H1 (cell line): ENCODE results near the gene DNAJB13. TPM values are rescaled to one million over a fixed set of nuclear protein-coding genes. Genes with fewer than 3 reads are reported as not detected.

Experiments
- CTCF ChIA-PET: fragments of 300-600 bp; sonication (Branson Sonifier 250); formaldehyde crosslinking; loops from one replicate; lab custom pipeline; 2021; ENCODE audit not compliant: partially characterized antibody; lab: Charles Lee
- POLR2A ChIA-PET: fragments of 300-600 bp; sonication (Branson Sonifier 250); formaldehyde crosslinking; loops from one replicate; lab custom pipeline; 2021; ENCODE audit warnings: inconsistent platforms; ENCODE audit not compliant: partially characterized antibody; lab: Charles Lee
- DNase-seq, 2 experiments: peaks; one replicate each; pipeline versions ENCODE4 v3.0.0 to v3.0.0-alpha.2; 2010 to 2022; ENCODE audit warnings: low spot score in 2 of 2, low read depth in 1 of 2, mixed read lengths in 1 of 2
- FAIRE-seq: peaks from 2 replicates; lab custom pipeline; 2011; peaks lifted over from hg19 to GRCh38; lab: Jason Lieb, UNC
- H2AFZ ChIP-seq: 2 replicates; pipeline ENCODE4 v1.8.1; 2012; ENCODE audit warnings: low read length, inconsistent platforms
- H2AK5ac ChIP-seq: 2 replicates; pipeline ENCODE4 v1.6.1; 2013; ENCODE audit warnings: low read depth, low read length
- H2BK120ac ChIP-seq: replicated peaks from 2 replicates; pipeline ENCODE3; 2013; ENCODE audit warnings: low read depth, low read length, inconsistent platforms
- H2BK12ac ChIP-seq: 2 replicates; pipeline ENCODE4 v1.6.1; 2013; ENCODE audit warnings: low read depth, low read length
- H2BK15ac ChIP-seq: 2 replicates; pipeline ENCODE4 v1.6.1; 2013; ENCODE audit warnings: low read length
- H2BK20ac ChIP-seq: 2 replicates; pipeline ENCODE4 v1.6.1; 2013; ENCODE audit warnings: low read length
- H2BK5ac ChIP-seq: 2 replicates; pipeline ENCODE4 v1.6.1; 2013; ENCODE audit warnings: low read depth, low read length
- H3K14ac ChIP-seq: 2 replicates; pipeline ENCODE4 v1.6.1; 2013; ENCODE audit warnings: inconsistent platforms; ENCODE audit not compliant: insufficient read length
- H3K18ac ChIP-seq: 2 replicates; pipeline ENCODE4 v1.6.1; 2013; ENCODE audit warnings: low read length; ENCODE audit errors: extremely low read depth
- H3K23ac ChIP-seq: 2 replicates; pipeline ENCODE4 v1.6.1; 2013; ENCODE audit warnings: inconsistent platforms; ENCODE audit not compliant: insufficient read length
- H3K23me2 ChIP-seq: 2 replicates; pipeline ENCODE4 v1.6.1; 2013; ENCODE audit warnings: low read depth, low read length
- H3K27ac ChIP-seq: 2 replicates; pipeline ENCODE4 v1.6.1; 2011; ENCODE audit warnings: low read depth, low read length, inconsistent platforms
- H3K27me3 ChIP-seq, 4 experiments: replicated peaks in 1 of 4; 1 replicate in 1 of 4; 2 replicates in 3 of 4; pipeline versions ENCODE4 v1.6.1 to v1.8.1; 2011 to 2013; ENCODE audit warnings: low read length in 3 of 4, mild to moderate bottlenecking in 3 of 4, inconsistent platforms in 2 of 4, mixed read lengths in 2 of 4, moderate library complexity in 1 of 4; ENCODE audit not compliant: control insufficient read depth in 3 of 4, insufficient read depth in 3 of 4; ENCODE audit errors: extremely low read depth in 1 of 4
- H3K36me3 ChIP-seq, 4 experiments: 2 replicates each; pipeline versions ENCODE4 v1.6.1 to v1.8.1; 2011 to 2013; ENCODE audit warnings: mild to moderate bottlenecking in 4 of 4, low read length in 3 of 4, moderate library complexity in 2 of 4, control low read depth in 1 of 4, inconsistent platforms in 1 of 4; ENCODE audit not compliant: insufficient read depth in 4 of 4, control insufficient read depth in 2 of 4
- H3K4ac ChIP-seq: replicated peaks from 2 replicates; pipeline ENCODE3; 2013; ENCODE audit warnings: low read length, low read depth, mixed read lengths, inconsistent platforms; ENCODE audit not compliant: insufficient read length
- H3K4me1 ChIP-seq, 4 experiments: replicated peaks in 1 of 4; 1 replicate in 1 of 4; 2 replicates in 3 of 4; pipeline versions ENCODE4 v1.6.1 to v1.8.1; 2011 to 2013; ENCODE audit warnings: low read length in 3 of 4, inconsistent platforms in 2 of 4, mixed read lengths in 1 of 4; ENCODE audit not compliant: insufficient read depth in 4 of 4, control insufficient read depth in 3 of 4
- H3K4me2 ChIP-seq, 2 experiments: 2 replicates each; pipeline versions ENCODE4 v1.6.1 to v1.8.1; 2011 to 2013; ENCODE audit warnings: low read depth in 2 of 2, low read length in 2 of 2, control low read depth in 1 of 2, inconsistent platforms in 1 of 2, mild to moderate bottlenecking in 1 of 2; ENCODE audit not compliant: insufficient read depth in 1 of 2
- H3K4me3 ChIP-seq, 4 experiments: fragments of 200-600, 300-600 bp in 1 of 4; sonication (generic), shearing (Covaris generic), sonication (Bioruptor Twin) in 1 of 4; 2 replicates each; pipeline versions ENCODE4 v1.5.1 to v1.8.1; 2011 to 2016; ENCODE audit warnings: low read length in 4 of 4, low read depth in 3 of 4, control low read depth in 2 of 4, inconsistent platforms in 2 of 4, mild to moderate bottlenecking in 2 of 4, mixed read lengths in 1 of 4, moderate library complexity in 1 of 4; ENCODE audit not compliant: insufficient read depth in 2 of 4; ENCODE audit errors: extremely low read depth in 1 of 4
- H3K56ac ChIP-seq: replicated peaks from 2 replicates; pipeline ENCODE3; 2013; ENCODE audit warnings: low read depth, mild to moderate bottlenecking, mixed read lengths, low read length, inconsistent platforms; ENCODE audit not compliant: insufficient read length
- H3K79me1 ChIP-seq: 2 replicates; pipeline ENCODE4 v1.6.1; 2013; ENCODE audit warnings: low read depth, low read length, control low read depth
- H3K79me2 ChIP-seq, 2 experiments: 2 replicates each; pipeline versions ENCODE4 v1.6.1 to v1.8.1; 2012 to 2013; ENCODE audit warnings: low read length in 2 of 2, mild to moderate bottlenecking in 2 of 2, inconsistent platforms in 1 of 2; ENCODE audit not compliant: insufficient read depth in 2 of 2, control insufficient read depth in 1 of 2
- H3K9ac ChIP-seq, 4 experiments: replicated peaks in 1 of 4; 1 replicate in 1 of 4; 2 replicates in 3 of 4; pipeline versions ENCODE4 v1.6.1 to v1.8.1; 2011 to 2013; ENCODE audit warnings: low read depth in 3 of 4, low read length in 3 of 4, control low read depth in 2 of 4, mild to moderate bottlenecking in 2 of 4, moderate library complexity in 2 of 4, inconsistent platforms in 1 of 4; ENCODE audit errors: extremely low read depth in 1 of 4
- H3K9me3 ChIP-seq, 2 experiments: 2 replicates each; pipeline versions ENCODE4 v1.6.1 to v1.8.1; 2012 to 2013; ENCODE audit warnings: mild to moderate bottlenecking in 2 of 2, moderate library complexity in 2 of 2, control low read depth in 1 of 2, inconsistent platforms in 1 of 2, low read depth in 1 of 2, low read length in 1 of 2, mixed read lengths in 1 of 2; ENCODE audit not compliant: insufficient read depth in 2 of 2
- H4K20me1 ChIP-seq, 2 experiments: replicated peaks in 1 of 2; 2 replicates each; pipeline versions ENCODE3 to v1.8.1; 2011 to 2013; ENCODE audit warnings: inconsistent platforms in 2 of 2, low read length in 2 of 2, mild to moderate bottlenecking in 1 of 2; ENCODE audit not compliant: insufficient read depth in 2 of 2, control insufficient read depth in 1 of 2
- H4K5ac ChIP-seq: 2 replicates; pipeline ENCODE4 v1.6.1; 2013; ENCODE audit warnings: low read length, low read depth, mixed read lengths, inconsistent platforms; ENCODE audit not compliant: insufficient read length
- H4K8ac ChIP-seq: 2 replicates; pipeline ENCODE4 v1.8.0; 2013; ENCODE audit warnings: mild to moderate bottlenecking, moderate library complexity, low read length, inconsistent platforms; ENCODE audit not compliant: insufficient read depth; ENCODE audit errors: extremely low read depth
- H4K91ac ChIP-seq: replicated peaks from 2 replicates; pipeline ENCODE3; 2013; ENCODE audit warnings: low read length, mixed read lengths, inconsistent platforms; ENCODE audit not compliant: insufficient read length
- CBX8 ChIP-seq: fragments of 300-800, 300-1000 bp; sonication (generic); IDR thresholded peaks from 2 replicates; pipeline ENCODE4 v1.7.1; 2016; ENCODE audit warnings: low read depth, low read length, borderline replicate concordance
- GABPA ChIP-seq: IDR thresholded peaks from 2 replicates; pipeline ENCODE4 v1.6.1; 2011; ENCODE audit warnings: mild to moderate bottlenecking, low read length, moderate library complexity, borderline replicate concordance; ENCODE audit not compliant: insufficient read depth
- KDM5A ChIP-seq: fragments of 200-600 bp; IDR thresholded peaks from 2 replicates; pipeline ENCODE4 v1.7.1; 2012; ENCODE audit warnings: mild to moderate bottlenecking, low read length, inconsistent platforms, mixed read lengths
- POLR2A ChIP-seq, 2 experiments: IDR thresholded peaks; 1 replicate in 1 of 2; 2 replicates in 1 of 2; pipeline ENCODE4 v1.6.1; 2011; ENCODE audit warnings: low read depth in 2 of 2, low read length in 2 of 2, mild to moderate bottlenecking in 2 of 2; ENCODE audit errors: control extremely low read depth in 1 of 2
- RXRA ChIP-seq: IDR thresholded peaks from 2 replicates; pipeline ENCODE4 v1.6.1; 2011; ENCODE audit warnings: low read depth, mild to moderate bottlenecking, low read length, moderate library complexity; ENCODE audit not compliant: insufficient read depth
- TAF1 ChIP-seq: IDR thresholded peaks from 2 replicates; pipeline ENCODE4 v1.6.1; 2011; ENCODE audit warnings: mild to moderate bottlenecking, low read depth, low read length
- TAF7 ChIP-seq: optimal IDR thresholded peaks from 2 replicates; pipeline ENCODE3; 2011; ENCODE audit warnings: low read depth, mild to moderate bottlenecking, inconsistent platforms, low read length, moderate library complexity, borderline replicate concordance
- WGBS, 2 experiments: shearing (Covaris generic) in 1 of 2; methylation state at CpG; one replicate each; pipeline versions ENCODE4 v1.1.6 to v1.1.7; 2013 to 2015; ENCODE audit warnings: low lambda C conversion rate in 2 of 2, mixed read lengths in 2 of 2, inconsistent platforms in 1 of 2, low coverage in 1 of 2, missing lambda C conversion rate in 1 of 2; ENCODE audit not compliant: insufficient replicate concordance in 2 of 2, insufficient coverage in 1 of 2, insufficient read length in 1 of 2; ENCODE audit errors: extremely low coverage in 1 of 2, missing lambda C conversion rate in 1 of 2; 5-methylcytosine and 5-hydroxymethylcytosine counted together
- polyA plus RNA-seq, 7 experiments: library from polyadenylated mRNA; depleted of rRNA in 3 of 7; stranded (reverse) in 5 of 7; unstranded in 2 of 7; fragments of >200 nt in 5 of 7; fragments of 200-250 nt in 2 of 7; gene quantifications; 1 replicate in 5 of 7; 2 replicates in 1 of 7; 4 replicates in 1 of 7; pipeline versions ENCODE4 v1.2.1 to v1.2.3, GENCODE V29; 2011 to 2013; ENCODE audit warnings: missing spikeins in 2 of 7, mixed read lengths in 2 of 7
- total RNA-seq: library from RNA; stranded (reverse); fragmentation: NEBNext Ultra II Directional; extraction: Animal tissue kit (Norgen Biotek cat#: 25700); gene quantifications from 2 replicates; pipeline ENCODE4 v1.2.1, GENCODE V29; 2021
- TF ChIP-seq, protein P1 (sequence below): IDR thresholded peaks from 2 replicates; pipeline ENCODE4 v1.6.1; 2011; ENCODE audit warnings: low read depth, mild to moderate bottlenecking, low read length; ENCODE audit not compliant: insufficient read depth

The DNAJB13 gene
- total and polyA plus RNA-seq, 2 of the 8 experiments (the other 6 are each of a cell fraction or from before 2014, with no cell fraction given) = 0.27 TPM; not detected in 1

DNA sequence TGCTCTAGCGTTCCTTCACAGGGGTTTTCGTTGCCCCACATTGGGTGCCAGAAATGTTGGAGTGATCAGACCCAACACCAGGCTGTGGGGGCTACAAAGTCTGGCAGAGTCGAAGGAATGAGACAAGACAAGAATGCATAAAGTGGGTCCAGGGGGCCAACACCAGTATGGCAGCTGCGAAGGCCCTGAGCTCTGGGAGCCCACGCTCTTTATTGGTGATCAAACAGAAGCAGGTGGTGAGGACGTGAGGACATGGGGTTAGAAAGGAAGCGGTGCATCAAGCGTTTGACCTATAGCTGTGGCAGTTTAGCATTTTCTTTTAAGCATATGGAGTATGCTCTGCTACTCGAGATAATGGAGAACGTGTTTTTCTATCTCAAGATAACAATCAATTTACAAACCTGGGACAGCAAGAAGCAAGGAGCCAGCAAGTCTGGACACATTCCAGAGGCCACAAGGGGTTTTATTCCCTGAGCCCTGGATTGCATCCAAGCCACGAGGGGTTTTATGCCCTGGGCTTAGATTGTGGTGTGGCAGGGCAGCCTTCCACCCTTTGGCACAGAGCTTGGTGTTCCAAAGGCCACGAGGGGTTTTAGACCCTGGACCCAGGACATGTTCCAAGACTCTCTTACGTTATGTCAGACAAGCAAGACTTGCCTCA, 3.9 kb upstream of the DNAJB13 start:
- Histone ChIP-seq H3K79me2 (no peaks in the 10 kb centered on the region), H3K27me3 (no peaks in the 10 kb centered on the region), H2AK5ac (no peak overlapping the region), H2BK20ac (no peak overlapping the region), H4K91ac (no peak overlapping the region), H2BK15ac (no peak overlapping the region), H3K56ac (no peak overlapping the region), H3K4ac (no peak overlapping the region), H3K4me2 (no peak overlapping the region), H2BK120ac (no peak overlapping the region), H3K23ac (no peak overlapping the region), H4K20me1 (peaks cover 0 to 2% of the 10 kb centered on the region in 2 experiments), H3K4me1 (peaks cover 0 to 2% (median 0%) of the 10 kb centered on the region in 4 experiments; a peak in 1 of 7 replicates), H3K79me1 (no peaks in the 10 kb centered on the region), H3K9me3 (peaks cover 9 to 13% of the 10 kb centered on the region in 2 experiments; a peak in 3 of 4 replicates), H2BK5ac (no peak overlapping the region), H2AFZ (no peak overlapping the region), H4K8ac (no peak overlapping the region), H3K9ac (no peak overlapping the region), H3K23me2 (no peaks in the 10 kb centered on the region), H3K36me3 (no peaks in the 10 kb centered on the region; a peak in 1 of 8 replicates), H4K5ac (no peak overlapping the region), H3K14ac (no peak overlapping the region), H2BK12ac (no peak overlapping the region), H3K18ac (no peak overlapping the region), H3K27ac (no peak overlapping the region), H3K4me3 (no peak overlapping the region)
- no peak for FAIRE-seq
- POLR2A ChIA-PET = no interaction called here
- CTCF ChIA-PET = interaction anchor here (0.7 to 1.5 kb wide), 5 partner anchors 16 to 224 kb away, joined by 3 to 4 read pairs (median 3); no protein-coding TSS in a partner anchor
- no peak for DNase-seq
- WGBS, 2 experiments = 92% methylated on average over 13 of the region's 13 CpGs; no CpG with 5 or more reads in 1 of the 2 experiments
- TF ChIP-seq TAF7 (no peak), POLR2A (IDR thresholded peaks at IDR 0.05; ENCODE audit: control extremely low read depth in 1 of 2, low read depth in 2 of 2, low read length in 2 of 2) (no peak), RXRA (no peak), GABPA (no peak), KDM5A (no peak), TAF1 (no peak), CBX8 (no peak)
- TF ChIP-seq, protein P1, sequence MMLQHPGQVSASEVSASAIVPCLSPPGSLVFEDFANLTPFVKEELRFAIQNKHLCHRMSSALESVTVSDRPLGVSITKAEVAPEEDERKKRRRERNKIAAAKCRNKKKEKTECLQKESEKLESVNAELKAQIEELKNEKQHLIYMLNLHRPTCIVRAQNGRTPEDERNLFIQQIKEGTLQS = no peak
